ENCODE results near the gene CYP26B1.

Gene CYP26B1

GRCh38 chr2:72080286-72081145 lies 67.1 kb downstream of the CYP26B1 start:
- Histone ChIP-seq H2AFZ (ENCODE audit: low read length) (no peak overlapping the region), H3K36me3 (ENCODE audit: insufficient read depth, low read length) (no peaks in the 10 kb centered on the region), H3K79me2 (ENCODE audit: insufficient read depth, low read length) (no peaks in the 10 kb centered on the region), H3F3A (ENCODE audit: insufficient read depth, low read length) (no peaks in the 10 kb centered on the region), H4K20me1 (ENCODE audit: insufficient read depth, low read length) (no peaks in the 10 kb centered on the region), H3K27ac (ENCODE audit: low read depth, low read length, poor library complexity, severe bottlenecking) (no peak overlapping the region), H3K4me3 (ENCODE audit: low read depth, low read length, poor library complexity, severe bottlenecking) (no peak overlapping the region), H3K27me3 (ENCODE audit: insufficient read depth, low read length) (no peaks in the 10 kb centered on the region), H3K4me2 (ENCODE audit: low read length) (no peak overlapping the region), H3K9me2 (ENCODE audit: low read depth, low read length) (no peaks in the 10 kb centered on the region), H3K9me3 (ENCODE audit: low read length) (no peaks in the 10 kb centered on the region), H3K9ac (ENCODE audit: low read length) (no peak overlapping the region), H3K4me1 (ENCODE audit: insufficient read depth, low read length, severe bottlenecking) (no peaks in the 10 kb centered on the region)
- TF ChIP-seq EZH2 (IDR thresholded peaks at IDR 0.05; ENCODE audit: borderline replicate concordance, low read length): no peak
- TF ChIP-seq CTCF (IDR thresholded peaks at IDR 0.05; ENCODE audit: low read length): no peak

Measured in OCI-LY1 (cell line).